DMS 273 (cell line): Measurements from ENCODE around the gene EPHB1.
"Not testable (repeated sequence)": the region's sequence is repeated elsewhere in the genome, so short reads cannot be mapped to it uniquely, and the experiment has no call there.

Experiments used
- DNase-seq: peaks from one replicate; lab custom pipeline; 2025; ENCODE audit not compliant: unreplicated experiment; lab: John Stamatoyannopoulos, UW

Gene EPHB1

GRCh38 chr3:135106445-135106844 is 311.4 kb downstream of the EPHB1 start:
- DNase-seq = peak; percentile 45

GRCh38 chr3:135107043-135107442 is 312.0 kb downstream of the EPHB1 start:
- no peak for DNase-seq

GRCh38 chr3:135109681-135110080 is 314.6 kb downstream of the EPHB1 start:
- peak; percentile 47 for DNase-seq

GRCh38 chr3:135114551-135114950 is 319.5 kb downstream of the EPHB1 start:
- not testable (repeated sequence) for DNase-seq

- DNase-seq = no peak
Measured at GRCh38 chr3:135117977-135118376, 322.9 kb downstream of the EPHB1 start.

GRCh38 chr3:135118792-135119191 is 323.7 kb downstream of the EPHB1 start:
- no peak for DNase-seq

- DNase-seq = peak; percentile 42
Measured at GRCh38 chr3:135125171-135125801, 330.2 kb downstream of the EPHB1 start.

GRCh38 chr3:135127946-135128470 is 332.9 kb downstream of the EPHB1 start:
- no peak for DNase-seq

GRCh38 chr3:135128818-135129217 is 333.8 kb downstream of the EPHB1 start:
- no peak for DNase-seq

GRCh38 chr3:135131290-135131689 is 336.2 kb downstream of the EPHB1 start:
- DNase-seq = no peak

- peak; percentile 21 for DNase-seq
Measured at GRCh38 chr3:135133905-135134683, 339.0 kb downstream of the EPHB1 start.

GRCh38 chr3:135134684-135135075 is 339.6 kb downstream of the EPHB1 start:
- DNase-seq = peak; percentile 42

- DNase-seq = no peak
Measured at GRCh38 chr3:135135445-135135844, 340.4 kb downstream of the EPHB1 start.

- DNase-seq = peak; percentile 56
Measured at GRCh38 chr3:135136361-135137100, 341.5 kb downstream of the EPHB1 start.

- no peak for DNase-seq
Measured at GRCh38 chr3:135137296-135137695, 342.2 kb downstream of the EPHB1 start.

- DNase-seq = peak; percentile 79
Measured at GRCh38 chr3:135138776-135139175, 343.7 kb downstream of the EPHB1 start.

GRCh38 chr3:135140591-135140990 is 345.5 kb downstream of the EPHB1 start:
- no peak for DNase-seq

GRCh38 chr3:135141160-135141559 is 346.1 kb downstream of the EPHB1 start:
- no peak for DNase-seq

- DNase-seq = peak; percentile 30
Measured at GRCh38 chr3:135141672-135142071, 346.6 kb downstream of the EPHB1 start.

GRCh38 chr3:135142530-135142929 is 347.5 kb downstream of the EPHB1 start:
- DNase-seq = no peak

- DNase-seq = no peak
Measured at GRCh38 chr3:135143474-135143873, 348.4 kb downstream of the EPHB1 start.

GRCh38 chr3:135145581-135145980 is 350.5 kb downstream of the EPHB1 start:
- no peak for DNase-seq
